NOMO-1 treated with DMSO at 0.1 percent for 48 hours (cell line): ENCODE measurements around the gene TAS1R3.

Experiments
- DNase-seq: peaks from one replicate; lab custom pipeline; 2025; ENCODE audit not compliant: unreplicated experiment; lab: John Stamatoyannopoulos, UW

Gene TAS1R3

DNA sequence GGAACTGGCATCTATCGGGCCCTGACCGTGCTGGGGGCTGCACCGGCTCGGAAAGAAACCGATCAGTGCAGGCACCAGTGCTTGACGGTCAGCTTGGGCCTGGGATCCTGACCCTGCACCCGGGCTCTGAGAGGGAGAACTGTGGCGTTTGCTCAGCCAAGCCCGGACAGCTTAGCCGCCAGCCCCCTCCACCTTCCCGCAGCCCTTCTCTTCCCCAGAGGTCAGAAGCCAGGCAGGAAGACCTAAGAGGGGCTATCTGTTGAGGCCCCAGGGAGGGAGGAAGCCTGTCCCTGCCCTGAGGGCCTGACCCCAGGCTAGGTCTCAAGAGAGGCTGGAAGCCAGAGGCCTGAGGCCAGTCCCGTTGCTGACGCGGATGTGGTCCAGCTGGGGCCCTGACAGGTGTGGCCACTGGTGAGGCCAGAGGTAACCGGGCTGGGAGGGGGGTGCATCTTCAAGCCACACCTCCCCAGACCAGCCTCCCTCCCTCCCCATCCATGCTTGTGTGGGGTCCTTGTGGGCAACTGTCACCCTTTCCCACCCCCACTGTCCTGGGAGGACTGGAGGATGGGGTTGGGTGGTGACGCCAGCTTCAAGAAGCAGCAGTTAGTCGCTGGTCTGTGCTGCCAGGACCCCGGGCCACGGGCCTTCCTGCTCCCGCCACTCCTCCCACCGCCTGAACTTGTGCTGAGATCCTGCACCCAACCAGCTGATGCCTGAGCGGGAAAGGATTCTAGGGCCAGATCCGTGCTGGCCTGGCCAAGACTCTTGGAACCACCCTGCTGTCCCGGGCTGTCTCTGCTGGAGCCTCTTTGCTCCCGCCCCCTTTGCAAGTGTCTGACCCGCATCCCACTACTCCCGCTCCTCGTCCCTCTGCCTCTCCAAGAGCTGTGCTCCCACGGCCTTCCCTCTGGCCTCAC lies 20.7 kb downstream of the TAS1R3 start:
- no peak for DNase-seq

DNA sequence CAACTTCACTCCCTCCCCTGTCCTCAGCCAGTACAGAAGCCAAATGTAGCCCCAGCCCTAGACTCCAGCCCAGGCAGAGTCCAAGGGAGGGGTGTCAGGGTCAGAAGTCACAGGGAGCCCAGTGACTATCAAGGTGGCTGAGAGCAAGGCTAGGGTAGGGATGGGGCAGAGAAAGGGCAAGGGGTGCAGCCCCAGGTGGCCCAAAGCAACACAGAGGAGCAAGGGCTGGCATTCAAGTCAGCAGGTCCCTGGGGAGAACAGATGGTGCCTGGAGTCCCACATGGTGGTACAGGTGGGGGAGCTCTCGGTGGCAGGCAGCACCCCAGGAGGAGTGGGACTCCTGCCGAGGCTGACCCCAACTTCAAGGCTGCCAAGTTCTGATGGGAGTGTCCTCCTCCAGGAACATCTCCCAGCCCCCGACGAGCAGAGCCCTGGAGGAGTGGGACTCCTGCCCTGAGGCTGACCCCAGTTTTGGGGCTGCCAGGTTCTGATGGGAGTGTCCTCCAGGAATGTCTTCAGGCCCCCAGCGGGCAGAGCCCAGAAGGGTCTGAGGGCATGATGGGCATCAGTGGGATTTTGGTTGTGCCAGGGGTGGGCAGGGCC lies 21.8 kb downstream of the TAS1R3 start:
- DNase-seq, result no peak

DNA sequence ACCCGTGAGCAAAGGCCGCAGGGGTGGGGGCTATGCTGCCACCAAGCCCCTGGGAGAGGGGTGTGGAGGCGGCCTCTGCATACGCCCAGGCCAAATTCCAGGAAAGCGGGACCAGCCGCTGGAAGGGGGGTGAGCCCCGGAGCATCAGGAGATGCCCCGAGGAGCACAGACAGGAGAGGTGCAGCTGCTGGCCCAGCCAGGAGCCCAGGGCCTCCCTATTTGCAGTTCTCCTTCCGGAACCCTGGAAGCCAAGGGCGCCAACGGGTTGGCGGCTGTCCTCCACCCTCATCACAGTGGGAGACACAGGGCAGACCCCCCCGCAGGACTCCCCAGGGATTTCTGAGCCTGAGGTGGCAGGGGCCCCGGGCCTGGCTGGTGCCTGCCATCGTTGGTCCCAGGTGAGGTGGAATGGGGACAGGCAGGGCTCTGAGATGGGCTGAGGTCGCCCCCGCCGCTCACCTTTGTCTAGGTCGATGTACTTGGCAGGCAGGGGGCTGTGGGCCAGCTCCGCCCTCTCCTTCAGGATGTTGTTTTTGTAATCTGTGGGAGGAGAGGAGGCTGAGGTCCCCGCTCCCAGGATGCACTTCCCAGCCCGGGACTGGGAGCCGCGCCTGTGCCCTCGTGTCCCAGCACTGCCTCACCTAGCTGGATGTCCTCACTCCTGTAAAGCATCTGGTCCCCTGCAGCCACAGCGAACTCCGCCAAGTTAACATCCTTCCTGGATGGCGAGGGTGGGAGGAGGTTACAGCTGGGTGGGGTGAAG lies 22.5 kb downstream of the TAS1R3 start:
- DNase-seq, result no peak

DNA sequence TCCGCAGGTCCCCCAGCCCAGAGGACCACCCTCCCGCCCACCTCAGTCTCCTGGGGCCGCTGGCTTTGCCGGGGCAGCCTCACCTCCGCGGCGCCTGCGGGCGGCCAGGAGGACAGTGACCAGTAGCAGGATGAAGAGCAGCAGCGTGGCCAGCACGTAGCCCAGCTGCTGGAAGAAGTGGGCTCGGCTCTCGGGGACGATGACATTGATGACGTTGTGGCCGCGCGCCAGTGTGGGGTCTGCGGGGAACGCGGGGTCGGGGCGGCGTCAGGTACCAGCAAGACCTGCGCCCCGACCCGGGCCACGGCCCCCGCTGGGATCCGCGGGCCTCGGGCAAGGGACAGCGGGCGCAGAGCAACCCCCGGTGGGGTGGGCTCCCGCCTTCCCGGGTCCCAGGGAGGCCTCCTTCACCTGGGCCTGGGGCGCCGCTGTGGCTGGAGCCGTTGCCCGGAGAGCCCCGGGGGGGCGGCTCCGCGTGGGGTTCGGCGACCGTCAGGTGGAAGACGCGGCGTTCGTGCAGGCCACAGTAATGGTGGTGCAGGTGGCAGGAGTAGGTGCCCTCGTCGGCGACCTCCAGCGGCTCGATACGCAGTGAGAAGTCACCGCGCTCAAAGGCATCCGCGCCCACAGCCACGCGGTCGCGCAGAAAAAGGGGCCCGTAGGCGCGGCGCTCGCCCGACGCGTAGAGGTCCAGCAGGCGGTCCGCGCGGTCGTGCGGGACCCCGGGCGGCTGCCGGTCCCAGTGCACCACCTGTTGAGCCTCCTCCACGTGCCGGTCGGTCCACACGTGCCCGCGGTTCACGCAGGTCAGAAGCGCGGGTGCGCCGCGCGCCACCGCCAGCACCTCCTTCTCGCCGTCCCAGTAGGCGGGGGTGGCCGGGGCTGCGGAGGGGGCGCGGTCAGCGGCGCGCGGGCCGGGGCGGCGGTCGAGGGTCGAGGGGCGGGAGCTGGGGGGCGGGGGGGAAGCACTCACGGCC lies 23.5 kb downstream of the TAS1R3 start:
- DNase-seq, result no peak

DNA sequence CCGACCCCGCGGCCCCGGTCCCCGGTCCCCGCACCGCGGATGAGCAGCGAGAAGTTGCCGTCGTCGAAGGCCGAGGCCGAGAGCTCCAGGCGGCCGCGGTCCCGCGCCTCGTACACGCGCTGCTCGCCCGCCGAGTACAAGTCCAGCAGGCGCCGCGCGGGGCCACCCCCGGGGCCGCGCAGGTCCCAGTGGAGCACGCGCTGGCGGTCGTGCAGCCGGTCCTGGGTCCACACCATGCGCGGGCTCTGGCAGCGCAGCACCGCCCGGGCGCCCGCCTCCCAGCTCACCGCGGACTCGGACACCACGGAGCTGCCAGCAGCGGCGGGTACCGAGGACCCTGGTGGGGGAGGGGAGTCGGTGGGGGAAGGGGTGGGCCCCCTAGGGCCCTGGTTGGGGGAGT lies 24.3 kb downstream of the TAS1R3 start:
- peak; percentile 32 for DNase-seq

DNA sequence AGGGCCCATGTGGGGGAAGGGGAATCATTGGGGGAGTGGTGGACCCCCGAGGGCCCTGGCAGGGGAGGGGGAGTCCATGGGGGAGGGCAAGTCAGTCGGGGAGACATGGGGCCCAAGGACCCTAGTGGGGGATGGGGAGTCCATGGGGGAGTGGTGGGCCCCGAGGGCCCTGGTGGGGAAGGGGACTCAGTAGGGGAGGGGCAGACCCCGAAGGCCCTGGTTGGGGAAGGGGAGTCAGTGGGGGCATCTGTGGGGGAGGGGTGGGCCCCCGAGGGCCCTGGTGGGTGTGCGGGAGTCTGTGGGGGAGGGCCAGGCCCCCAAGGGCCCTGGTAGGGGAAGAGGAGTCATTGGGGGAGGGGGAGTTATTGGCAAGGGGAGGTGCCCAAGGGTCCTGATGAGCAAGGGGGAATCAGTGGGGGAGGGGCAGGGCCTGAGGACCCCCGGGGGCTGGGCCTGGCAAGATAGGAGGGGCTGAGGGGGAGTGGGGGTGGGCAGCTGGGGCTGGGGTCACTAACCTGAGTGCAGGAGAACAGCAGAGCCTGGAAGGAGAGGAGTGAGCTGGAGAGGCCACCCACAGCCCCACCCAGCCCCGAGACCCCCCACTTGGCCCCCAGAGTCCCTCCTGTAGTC lies 25.2 kb downstream of the TAS1R3 start:
- DNase-seq, result no peak

DNA sequence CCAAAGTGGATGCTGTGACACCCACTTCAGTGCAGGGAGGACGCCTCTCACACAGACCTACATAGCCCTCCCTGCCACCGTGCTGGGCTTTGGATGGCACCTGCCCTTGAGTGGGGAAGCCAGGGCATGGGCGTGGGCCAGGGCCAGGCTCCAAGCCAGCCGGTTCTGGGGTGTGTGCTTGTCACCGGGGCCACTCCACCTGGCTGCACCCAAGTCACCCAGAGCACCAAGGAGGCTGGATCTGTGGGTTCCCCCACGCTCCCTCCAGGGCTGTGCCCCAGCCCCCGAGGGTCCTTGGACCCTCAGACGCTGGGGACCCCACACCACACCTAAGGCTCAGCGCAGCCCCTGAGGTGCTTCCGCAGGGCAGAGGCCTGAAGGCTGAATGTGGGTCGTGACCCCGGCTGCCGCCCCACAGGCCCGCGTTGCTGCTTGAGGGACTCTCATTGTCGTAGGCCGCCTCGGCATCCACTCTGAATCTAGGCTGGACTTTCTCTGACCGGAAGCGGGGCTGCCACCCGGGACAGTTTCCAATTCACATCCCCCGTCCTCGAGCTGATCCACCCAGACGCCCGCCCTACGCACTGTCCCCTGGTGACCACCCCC lies 25.8 kb downstream of the TAS1R3 start:
- DNase-seq, result no peak

DNA sequence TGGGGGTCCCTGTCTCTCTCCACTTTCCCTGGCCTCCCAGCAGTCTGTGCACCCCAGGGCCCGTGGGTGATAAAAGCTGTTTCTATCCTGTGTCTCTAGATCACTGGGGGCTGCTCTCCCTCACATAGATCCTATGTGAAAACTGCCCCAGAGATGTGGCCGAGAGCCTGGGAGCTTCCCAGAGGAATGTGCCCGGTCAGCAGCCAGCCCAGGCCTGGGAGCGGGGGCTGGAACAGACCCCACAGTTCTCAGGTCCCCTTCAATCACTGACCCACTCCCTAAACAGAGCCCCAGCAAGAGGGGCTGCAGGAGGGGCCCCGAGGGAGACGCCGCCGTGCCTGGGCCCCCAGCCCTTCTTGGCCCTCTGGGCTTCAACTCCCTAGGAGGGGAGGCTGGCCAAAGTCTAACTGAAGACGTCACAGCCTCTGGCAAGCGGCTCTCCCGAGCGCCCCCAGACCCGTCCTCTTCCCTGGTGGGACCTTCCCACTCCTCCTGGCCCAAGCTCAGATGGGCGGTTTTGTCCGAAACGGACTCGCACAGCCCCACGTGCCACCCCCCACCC lies 26.9 kb downstream of the TAS1R3 start:
- no peak for DNase-seq

DNA sequence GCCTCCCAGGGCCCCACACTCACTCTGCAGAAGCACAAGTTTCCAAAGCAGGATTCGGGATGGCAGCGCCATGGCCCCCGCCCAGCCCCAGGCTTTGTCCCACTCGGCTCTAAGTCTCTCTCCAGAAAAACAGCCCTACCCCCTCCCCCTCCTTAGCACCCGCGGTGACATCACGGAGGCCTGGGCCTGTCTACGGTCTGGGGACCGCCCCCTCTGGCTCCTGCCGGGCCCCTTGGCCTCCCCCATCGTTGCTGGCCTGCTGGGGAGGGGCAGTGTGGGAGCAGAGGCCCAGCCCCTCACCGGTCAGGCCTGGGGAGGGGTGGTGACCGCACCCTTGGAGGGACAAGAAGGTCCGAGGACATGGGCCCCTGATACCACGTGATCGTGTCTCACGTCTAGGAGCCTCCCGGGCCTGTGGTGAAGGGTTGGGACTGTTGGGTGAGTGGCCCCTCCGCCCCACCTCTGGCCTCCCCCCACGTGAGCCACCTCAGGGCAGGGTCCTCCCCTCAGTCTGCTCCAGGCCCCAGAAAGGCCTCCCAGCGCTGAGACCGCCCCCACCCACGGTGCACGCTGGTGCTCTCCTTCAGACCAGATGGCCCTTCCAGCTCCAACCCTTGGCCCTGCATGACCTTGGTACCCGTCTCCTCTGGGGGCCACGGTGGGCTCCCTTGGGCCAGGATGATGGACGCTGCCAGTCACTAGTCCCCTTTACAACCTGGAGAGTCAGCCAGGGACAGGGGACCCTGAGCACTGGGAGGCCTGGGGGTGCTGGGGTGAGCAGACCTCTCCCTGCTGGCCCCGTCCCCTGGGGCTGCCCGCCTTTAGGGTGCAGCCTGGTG lies 27.6 kb downstream of the TAS1R3 start, which contains the start of gene MXRA8:
MXRA8 (minus strand) TSS at position 123 of the 839 bp plus-strand sequence; CDS start at position 72, 51 bp downstream.
- no peak for DNase-seq

DNA sequence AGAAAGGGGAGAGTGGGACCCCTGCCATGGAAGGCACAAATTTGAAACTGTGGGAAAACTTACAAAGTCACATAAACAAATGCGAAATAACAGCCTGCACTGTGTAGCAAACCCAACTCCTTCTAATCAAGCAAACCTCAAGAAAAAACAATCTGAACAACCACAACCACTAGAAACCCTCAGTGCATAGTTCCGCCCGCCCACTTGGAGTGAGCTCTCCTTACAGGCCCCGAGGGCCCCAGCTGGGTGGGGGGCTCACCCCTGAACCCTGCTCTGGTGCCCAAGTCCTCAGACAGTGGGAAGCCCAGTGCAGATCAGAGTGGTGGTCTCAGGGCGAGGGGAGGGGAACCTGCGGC lies 28.2 kb downstream of the TAS1R3 start:
- no peak for DNase-seq

DNA sequence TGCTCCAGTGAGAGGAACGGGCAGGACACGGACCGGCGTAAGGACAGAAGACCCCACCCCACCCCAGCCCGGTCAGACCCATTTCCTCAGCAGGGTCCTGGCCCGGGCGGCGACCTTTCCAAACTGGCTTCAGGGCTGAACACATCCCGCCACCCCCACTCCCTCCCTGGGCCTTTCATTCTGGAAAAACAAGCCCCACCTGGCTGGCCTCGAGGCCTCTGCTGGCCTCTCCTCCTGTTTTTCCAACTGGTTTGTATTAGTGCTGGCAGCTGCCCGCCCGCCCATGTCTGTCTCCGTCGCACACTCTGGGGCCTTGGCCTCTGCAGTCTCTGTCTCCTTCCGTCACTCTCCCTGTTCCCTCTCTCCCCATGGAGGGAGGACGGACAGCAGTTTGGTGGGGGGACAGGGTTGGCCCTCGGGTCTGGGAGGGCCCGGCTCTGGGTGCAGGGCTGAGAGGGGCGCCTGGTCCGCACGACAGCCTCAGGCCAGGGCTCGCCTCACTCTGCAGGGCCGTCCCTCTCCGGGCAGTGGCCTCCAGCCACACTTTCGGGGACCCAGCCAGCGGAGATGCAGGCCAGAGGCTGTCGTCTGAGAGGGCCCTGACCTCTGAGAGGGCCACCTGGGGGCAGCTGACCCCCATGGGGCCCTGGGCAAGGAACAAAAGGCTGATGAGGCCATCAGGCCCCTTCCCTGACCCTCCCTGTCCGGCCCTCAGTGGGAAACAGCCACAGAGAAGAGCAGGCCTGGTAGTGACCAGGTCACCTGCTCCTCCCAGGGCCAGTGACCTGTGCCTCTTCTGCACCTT lies 28.8 kb downstream of the TAS1R3 start:
- no peak for DNase-seq

DNA sequence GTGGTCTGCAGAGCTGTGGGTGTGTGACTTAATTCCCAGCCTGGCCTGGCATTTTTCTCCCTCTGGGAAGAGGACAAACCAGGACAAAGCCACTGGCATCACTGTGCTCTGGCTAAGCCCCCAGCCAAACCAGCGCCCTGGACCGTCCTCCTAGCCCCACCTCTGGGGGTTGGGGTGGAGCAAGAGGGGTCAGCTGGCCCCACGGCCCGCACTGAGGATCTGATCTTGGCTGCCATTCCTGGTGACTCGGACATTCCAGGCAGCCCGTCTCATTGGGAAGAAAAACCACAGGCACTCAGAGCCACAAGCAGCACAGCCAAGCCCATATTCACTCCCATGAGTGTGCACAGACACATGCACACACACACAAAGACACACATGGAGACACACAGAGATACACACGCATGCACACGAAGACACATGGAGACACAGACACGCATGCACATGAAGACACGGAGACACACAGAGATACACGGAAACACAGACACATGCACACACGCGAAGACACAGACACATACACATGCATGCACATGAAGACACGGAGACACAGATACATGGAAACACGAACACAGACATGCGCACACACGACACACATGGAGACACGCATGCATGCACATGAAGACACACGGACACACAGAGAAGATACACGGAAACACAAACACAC lies 29.6 kb downstream of the TAS1R3 start:
- DNase-seq, result no peak

DNA sequence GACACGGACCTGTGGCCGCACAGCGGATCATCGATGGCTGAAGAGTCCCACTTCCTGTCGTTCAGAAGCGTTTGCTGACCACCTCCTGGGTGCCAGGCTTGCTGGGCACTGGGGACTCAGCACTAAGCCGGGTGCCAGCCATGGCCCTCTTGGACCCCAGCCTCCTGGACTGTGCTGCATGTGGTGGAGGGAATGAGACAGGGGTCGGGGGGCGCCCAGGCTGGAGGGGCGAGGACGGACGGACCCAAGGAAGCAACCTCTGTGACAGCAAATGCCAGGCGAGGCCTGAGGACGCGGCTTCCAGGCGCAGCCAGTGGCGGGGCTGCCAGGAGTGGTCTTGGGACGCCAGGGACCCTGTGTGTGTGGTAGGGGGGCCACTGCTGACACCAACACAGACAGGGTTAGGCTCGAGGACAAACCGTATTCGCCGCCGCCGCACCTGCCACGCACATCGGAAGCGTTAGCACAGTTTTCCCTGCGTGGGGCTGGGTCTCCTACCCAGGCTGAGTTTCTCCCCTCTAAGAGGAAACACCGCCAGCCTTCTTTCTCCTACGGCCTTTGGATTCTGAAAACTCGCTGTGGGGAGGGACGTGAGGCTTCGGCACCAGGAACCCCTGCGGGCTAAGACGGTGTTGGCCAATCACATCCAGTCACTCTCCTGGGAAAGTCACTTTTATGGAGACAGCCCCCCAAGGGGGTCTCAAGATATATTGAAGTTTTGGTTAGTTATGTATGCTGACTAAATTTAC lies 30.3 kb downstream of the TAS1R3 start:
- no peak for DNase-seq

DNA sequence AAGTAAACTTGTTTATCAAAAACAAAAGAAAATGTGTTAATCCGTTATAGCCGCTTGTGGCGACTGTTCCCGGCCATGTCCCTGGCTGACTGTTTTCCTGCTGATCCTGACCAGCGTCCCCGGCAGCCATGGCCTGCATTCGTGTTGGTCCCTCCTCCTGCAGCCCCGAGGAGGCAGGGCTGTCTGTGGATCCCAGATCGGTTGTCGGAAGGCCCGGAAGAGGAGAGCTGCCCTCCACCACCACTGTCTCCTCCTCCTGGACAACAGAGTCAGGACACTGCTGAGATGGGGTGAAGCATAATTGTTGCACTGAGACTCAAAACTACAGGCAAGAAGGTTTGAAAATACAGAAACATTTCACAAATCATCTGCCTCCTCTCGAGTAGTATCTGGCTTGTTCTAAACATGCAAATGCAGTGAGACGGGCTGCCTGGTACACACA lies 30.9 kb downstream of the TAS1R3 start:
- no peak for DNase-seq

DNA sequence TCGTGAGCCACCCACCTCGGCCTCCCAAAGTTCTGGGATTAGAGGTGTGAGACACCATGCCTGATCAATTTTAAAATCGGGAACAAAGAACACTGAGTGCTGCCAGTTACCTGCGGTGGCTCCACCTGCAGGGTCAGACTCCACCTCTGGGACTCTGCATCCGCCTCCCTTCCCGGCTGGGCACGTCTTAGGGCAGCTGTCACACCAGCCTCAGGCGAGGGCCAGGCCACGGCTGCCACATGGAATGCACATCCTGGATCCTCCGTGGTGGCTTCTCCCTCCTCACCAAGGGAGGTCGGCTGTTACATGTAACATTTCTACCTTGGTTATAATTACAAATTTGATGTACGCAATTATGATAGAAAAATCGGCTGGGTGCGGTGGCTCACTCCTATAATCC lies 33.2 kb downstream of the TAS1R3 start:
- DNase-seq, result no peak
